H9 (cell line): ENCODE measurements around the gene NT5DC4. TPM values are rescaled to one million over a fixed set of nuclear protein-coding genes. Genes with fewer than 3 reads are reported as not detected.

Experiments
- DNase-seq: peaks from one replicate; pipeline ENCODE4 v3.0.0-alpha.2; 2017
- H2AFZ ChIP-seq: one replicate; pipeline ENCODE4 v1.6.1; 2013; ENCODE audit warnings: mild to moderate bottlenecking, low read length, control low read depth, moderate library complexity
- H2AK5ac ChIP-seq: 2 replicates; pipeline ENCODE4 v1.6.1; 2013; ENCODE audit warnings: low read length, control low read depth, mixed read lengths; ENCODE audit not compliant: insufficient read length
- H2BK120ac ChIP-seq: one replicate; pipeline ENCODE4 v1.6.1; 2013; ENCODE audit warnings: low read depth, mild to moderate bottlenecking, low read length, control low read depth, inconsistent platforms; ENCODE audit not compliant: poor library complexity, severe bottlenecking
- H2BK12ac ChIP-seq: 2 replicates; pipeline ENCODE4 v1.6.1; 2013; ENCODE audit warnings: low read length, control low read depth, mixed read lengths, low read depth; ENCODE audit not compliant: insufficient read length
- H2BK15ac ChIP-seq: 2 replicates; pipeline ENCODE4 v1.6.1; 2013; ENCODE audit warnings: low read depth, low read length, control low read depth
- H2BK20ac ChIP-seq: one replicate; pipeline ENCODE4 v1.6.1; 2013; ENCODE audit warnings: low read depth, mild to moderate bottlenecking, low read length, control low read depth, inconsistent platforms; ENCODE audit not compliant: poor library complexity, severe bottlenecking
- H2BK5ac ChIP-seq: 2 replicates; pipeline ENCODE4 v1.6.1; 2013; ENCODE audit warnings: low read length, control low read depth, mixed read lengths; ENCODE audit not compliant: insufficient read length
- H3K14ac ChIP-seq: 2 replicates; pipeline ENCODE4 v1.6.1; 2013; ENCODE audit warnings: low read length, control low read depth; ENCODE audit not compliant: insufficient read depth
- H3K18ac ChIP-seq: 2 replicates; pipeline ENCODE4 v1.6.1; 2013; ENCODE audit warnings: low read depth, mild to moderate bottlenecking, mixed read lengths, low read length, control low read depth; ENCODE audit not compliant: insufficient read length
- H3K23ac ChIP-seq: 2 replicates; pipeline ENCODE4 v1.6.1; 2013; ENCODE audit warnings: low read length, control low read depth, mixed read lengths, low read depth; ENCODE audit not compliant: insufficient read length
- H3K23me2 ChIP-seq: 2 replicates; pipeline ENCODE4 v1.6.1; 2013; ENCODE audit warnings: low read depth, mild to moderate bottlenecking, mixed read lengths, low read length, control low read depth; ENCODE audit not compliant: insufficient read length, poor library complexity, severe bottlenecking
- H3K27ac ChIP-seq: 2 replicates; pipeline ENCODE4 v1.5.1; 2013; ENCODE audit warnings: low read length, control low read depth, mixed read lengths, low read depth; ENCODE audit not compliant: insufficient read length
- H3K27me3 ChIP-seq: 2 replicates; pipeline ENCODE4 v1.6.1; 2013; ENCODE audit warnings: low read length, control low read depth, inconsistent platforms; ENCODE audit not compliant: insufficient read depth
- H3K4ac ChIP-seq: 2 replicates; pipeline ENCODE4 v1.6.1; 2013; ENCODE audit warnings: low read depth, mild to moderate bottlenecking, control low read depth, inconsistent platforms, low read length, moderate library complexity
- H3K4me1 ChIP-seq: 2 replicates; pipeline ENCODE4 v1.6.1; 2013; ENCODE audit warnings: low read length, control low read depth, inconsistent platforms; ENCODE audit not compliant: insufficient read depth
- H3K4me2 ChIP-seq: 2 replicates; pipeline ENCODE4 v1.6.1; 2013; ENCODE audit warnings: low read length, control low read depth, mixed read lengths; ENCODE audit not compliant: insufficient read length, insufficient read depth
- H3K56ac ChIP-seq: 2 replicates; pipeline ENCODE4 v1.6.1; 2013; ENCODE audit warnings: low read depth, mild to moderate bottlenecking, mixed read lengths, low read length, control low read depth; ENCODE audit not compliant: insufficient read length
- H3K79me1 ChIP-seq: 2 replicates; pipeline ENCODE4 v1.6.1; 2013; ENCODE audit warnings: low read depth, mild to moderate bottlenecking, moderate library complexity, low read length, control low read depth, inconsistent platforms; ENCODE audit not compliant: insufficient read depth, poor library complexity, severe bottlenecking
- H3K79me2 ChIP-seq: 2 replicates; pipeline ENCODE4 v1.6.1; 2013; ENCODE audit warnings: low read length, control low read depth, inconsistent platforms; ENCODE audit not compliant: insufficient read depth
- H3K9ac ChIP-seq: 2 replicates; pipeline ENCODE4 v1.6.1; 2013; ENCODE audit warnings: low read length, control low read depth, mixed read lengths; ENCODE audit not compliant: insufficient read length; ENCODE audit errors: extremely low read depth
- H3K9me3 ChIP-seq: one replicate; pipeline ENCODE4 v1.6.1; 2013; ENCODE audit warnings: low read depth, low read length, inconsistent platforms; ENCODE audit not compliant: control insufficient read depth
- H3T11ph ChIP-seq: one replicate; pipeline ENCODE4 v1.6.1; 2013; ENCODE audit warnings: mild to moderate bottlenecking, low read length, control low read depth, inconsistent platforms
- H4K20me1 ChIP-seq: one replicate; pipeline ENCODE4 v1.6.1; 2013; ENCODE audit not compliant: control insufficient read depth, insufficient read length, insufficient read depth
- H4K5ac ChIP-seq: 2 replicates; pipeline ENCODE4 v1.6.1; 2013; ENCODE audit warnings: low read depth, mild to moderate bottlenecking, mixed read lengths, low read length, control low read depth; ENCODE audit not compliant: insufficient read length
- H4K8ac ChIP-seq: replicated peaks from 2 replicates; pipeline ENCODE4 v1.6.1; 2013; ENCODE audit warnings: low read length, control low read depth, mixed read lengths, low read depth; ENCODE audit not compliant: insufficient read length
- H4K91ac ChIP-seq: 2 replicates; pipeline ENCODE4 v1.6.1; 2013; ENCODE audit warnings: low read depth, mild to moderate bottlenecking, moderate library complexity, mixed read lengths, low read length, control low read depth; ENCODE audit not compliant: insufficient read length
- H3K27ac Mint-ChIP-seq, 3 experiments: 2 replicates in 2 of 3; 3 replicates in 1 of 3; pipeline ENCODE4 v1.8.0; 2020 to 2021; ENCODE audit warnings: mixed read lengths in 3 of 3, mild to moderate bottlenecking in 1 of 3, moderate library complexity in 1 of 3
- H3K27me3 Mint-ChIP-seq: 2 replicates; pipeline ENCODE4 v1.8.0; 2021; ENCODE audit warnings: low read depth, mild to moderate bottlenecking, moderate library complexity, mixed read lengths
- H3K36me3 Mint-ChIP-seq, 3 experiments: 2 replicates in 2 of 3; 3 replicates in 1 of 3; pipeline ENCODE4 v1.8.0; 2020 to 2021; ENCODE audit warnings: low read depth in 3 of 3, mixed read lengths in 3 of 3; ENCODE audit not compliant: insufficient read depth in 1 of 3
- H3K4me1 Mint-ChIP-seq, 2 experiments: 2 replicates each; pipeline ENCODE4 v1.8.0; 2020; ENCODE audit warnings: mixed read lengths in 2 of 2
- H3K4me3 Mint-ChIP-seq, 2 experiments: 2 replicates in 1 of 2; 3 replicates in 1 of 2; pipeline ENCODE4 v1.8.0; 2020 to 2021; ENCODE audit warnings: mild to moderate bottlenecking in 2 of 2, mixed read lengths in 2 of 2, moderate library complexity in 1 of 2
- H3K9me3 Mint-ChIP-seq, 2 experiments: 2 replicates in 1 of 2; 3 replicates in 1 of 2; pipeline ENCODE4 v1.8.0; 2020; ENCODE audit warnings: mild to moderate bottlenecking in 2 of 2, mixed read lengths in 2 of 2, moderate library complexity in 1 of 2
- CTCF ChIP-seq: fragments of 200-600 bp; sonication (generic); conservative IDR thresholded peaks from 3 replicates; pipeline ENCODE4 v1.8.0; 2021; ENCODE audit warnings: antibody characterized with exemption, mild to moderate bottlenecking
- WGBS: extraction: QIAGEN DNeasy Blood & Tissue Kit; methylation state at CpG from one replicate; pipeline ENCODE4 v1.1.7; 2013; ENCODE audit warnings: missing lambda C conversion rate, low lambda C conversion rate, mixed read lengths; ENCODE audit not compliant: insufficient read length; ENCODE audit errors: extremely low coverage; 5-methylcytosine and 5-hydroxymethylcytosine counted together
- total RNA-seq: library from RNA; stranded (reverse); gene quantifications from 2 replicates; pipeline ENCODE4 v1.2.1, GENCODE V29; 2021

NT5DC4 gene
- total RNA-seq, 1 experiment from 2014 or later = not detected

GRCh38 chr2:112733871-112734270 is 13.1 kb downstream of the NT5DC4 start:
- Histone ChIP-seq H3K27me3 (no peaks in the 10 kb centered on the region), H3K4me1 (no peaks in the 10 kb centered on the region), H3K79me1 (no peaks in the 10 kb centered on the region), H3T11ph (no peak overlapping the region), H4K5ac (no peak overlapping the region), H2BK15ac (no peak overlapping the region), H2BK12ac (no peak overlapping the region), H2BK5ac (no peak overlapping the region), H2BK20ac (no peak overlapping the region), H3K79me2 (no peaks in the 10 kb centered on the region), H3K9me3 (no peaks in the 10 kb centered on the region), H3K23me2 (no peaks in the 10 kb centered on the region), H3K9ac (no peak overlapping the region), H4K91ac (no peak overlapping the region), H3K23ac (no peak overlapping the region), H3K4me2 (no peak overlapping the region), H3K27ac (no peak overlapping the region), H4K20me1 (no peaks in the 10 kb centered on the region), H3K4ac (no peak overlapping the region), H3K14ac (no peak overlapping the region), H4K8ac (no peak overlapping the region), H2AFZ (no peak overlapping the region), H2BK120ac (no peak overlapping the region), H3K18ac (no peak overlapping the region), H3K56ac (no peak overlapping the region), H2AK5ac (no peak overlapping the region)
- peaks cover 0 to 19% (median 19%) of the 10 kb centered on the region in 3 experiments; a peak in 3 of 7 replicates for H3K36me3 Mint-ChIP-seq
- H3K27me3 Mint-ChIP-seq = no peaks in the 10 kb centered on the region
- no peak overlapping the region for H3K27ac Mint-ChIP-seq
- H3K9me3 Mint-ChIP-seq = no peaks in the 10 kb centered on the region
- TF ChIP-seq CTCF = no peak
- WGBS = no CpG with 5 or more reads among the region's 1 CpG
- no peak overlapping the region for H3K4me3 Mint-ChIP-seq
- DNase-seq = no peak
- no peaks in the 10 kb centered on the region for H3K4me1 Mint-ChIP-seq
